SK-N-SH (cell line): Measurements from ENCODE around the gene ACSL1. TPM values are rescaled to one million over a fixed set of nuclear protein-coding genes. Genes with fewer than 3 reads are reported as not detected.

ENCODE experiments used
- CTCF ChIA-PET: fragments of 300-600, 350-600 bp; formaldehyde crosslinking; extraction: SDS; loops from one replicate; lab custom pipeline; 2021; lab: Yijun Ruan, JAX
- POLR2A ChIA-PET: fragments of 350-600 bp; sonication (Branson Sonifier 250); formaldehyde crosslinking; extraction: SDS; loops from one replicate; lab custom pipeline; 2020; ENCODE audit warnings: antibody characterized with exemption, inconsistent platforms; lab: Yijun Ruan, JAX
- DNase-seq: peaks from one replicate; pipeline ENCODE4 v3.0.0; 2012
- H2AFZ ChIP-seq: fragments of 200-600 bp; sonication (generic); 2 replicates; pipeline ENCODE4 v1.8.1; 2016; ENCODE audit warnings: antibody characterized with exemption, mild to moderate bottlenecking, low read depth
- H3F3A ChIP-seq: fragments of 200-600 bp; sonication (generic); replicated peaks from 2 replicates; pipeline ENCODE3; 2016; ENCODE audit warnings: antibody characterized with exemption, mild to moderate bottlenecking; ENCODE audit not compliant: insufficient read depth
- H3K27ac ChIP-seq, 2 experiments: fragments of 200-500 bp in 1 of 2; fragments of 200-600 bp in 1 of 2; sonication (Bioruptor generic) in 1 of 2; sonication (generic), shearing (Covaris generic) in 1 of 2; 2 replicates each; pipeline versions ENCODE4 v1.5.1 to v1.6.1; 2014 to 2016; ENCODE audit warnings: low read depth in 2 of 2, inconsistent platforms in 1 of 2, low read length in 1 of 2, mild to moderate bottlenecking in 1 of 2, mixed read lengths in 1 of 2
- H3K27me3 ChIP-seq: fragments of 200-600 bp; sonication (generic), shearing (Covaris generic); 2 replicates; pipeline ENCODE4 v1.6.1; 2016; ENCODE audit warnings: mixed run types; ENCODE audit not compliant: insufficient read depth
- H3K36me3 ChIP-seq, 2 experiments: fragments of 200-500 bp in 1 of 2; fragments of 200-600 bp in 1 of 2; sonication (Bioruptor generic) in 1 of 2; sonication (generic) in 1 of 2; replicated peaks in 1 of 2; 2 replicates each; pipeline versions ENCODE3 to v1.5.1; 2014 to 2016; ENCODE audit warnings: low read length in 1 of 2, mild to moderate bottlenecking in 1 of 2; ENCODE audit not compliant: insufficient read depth in 2 of 2, control insufficient read depth in 1 of 2
- H3K4me1 ChIP-seq, 2 experiments: fragments of 200-500 bp in 1 of 2; fragments of 200-600 bp in 1 of 2; sonication (Bioruptor generic) in 1 of 2; sonication (generic), shearing (Covaris generic) in 1 of 2; 2 replicates each; pipeline versions ENCODE4 v1.5.1 to v1.6.1; 2014 to 2016; ENCODE audit warnings: low read depth in 1 of 2, low read length in 1 of 2, mixed run types in 1 of 2; ENCODE audit not compliant: insufficient read depth in 2 of 2, control insufficient read depth in 1 of 2
- H3K4me2 ChIP-seq: fragments of 200-600 bp; sonication (generic), shearing (Covaris generic); 2 replicates; pipeline ENCODE4 v1.6.1; 2017; ENCODE audit warnings: mixed run types
- H3K4me3 ChIP-seq, 2 experiments: fragments of 200-500 bp in 1 of 2; fragments of 200-600 bp in 1 of 2; sonication (Bioruptor generic) in 1 of 2; sonication (generic), shearing (Covaris generic) in 1 of 2; 2 replicates each; pipeline versions ENCODE4 v1.5.1 to v1.8.1; 2014 to 2016; ENCODE audit warnings: low read depth in 2 of 2, inconsistent platforms in 1 of 2, low read length in 1 of 2, mild to moderate bottlenecking in 1 of 2, mixed read lengths in 1 of 2, moderate library complexity in 1 of 2
- H3K79me2 ChIP-seq: fragments of 200-600 bp; sonication (generic); 2 replicates; pipeline ENCODE4 v1.8.1; 2017; ENCODE audit warnings: mild to moderate bottlenecking; ENCODE audit not compliant: insufficient read depth
- H3K9ac ChIP-seq: fragments of 200-600 bp; sonication (generic); 2 replicates; pipeline ENCODE4 v1.6.1; 2017; ENCODE audit warnings: mixed run types
- H3K9me2 ChIP-seq: fragments of 200-600 bp; sonication (generic); 2 replicates; pipeline ENCODE4 v1.6.1; 2017; ENCODE audit warnings: mixed run types
- H3K9me3 ChIP-seq: fragments of 200-600 bp; sonication (generic); 2 replicates; pipeline ENCODE4 v1.6.1; 2017; ENCODE audit warnings: mixed run types, mild to moderate bottlenecking, moderate library complexity
- H4K20me1 ChIP-seq: fragments of 200-600 bp; sonication (generic); 2 replicates; pipeline ENCODE4 v1.6.1; 2017; ENCODE audit warnings: mild to moderate bottlenecking, mixed run types; ENCODE audit not compliant: insufficient read depth
- ELF1 ChIP-seq: IDR thresholded peaks from 2 replicates; pipeline ENCODE4 v1.4.0; 2012
- FOSL2 ChIP-seq: IDR thresholded peaks from 2 replicates; pipeline ENCODE4 v1.4.0; 2012; ENCODE audit warnings: low read depth, mild to moderate bottlenecking, moderate library complexity, borderline replicate concordance
- FOXM1 ChIP-seq: IDR thresholded peaks from 2 replicates; pipeline ENCODE4 v1.4.0; 2012; ENCODE audit warnings: low read depth, mild to moderate bottlenecking
- GABPA ChIP-seq: IDR thresholded peaks from 2 replicates; pipeline ENCODE4 v1.4.0; 2012; ENCODE audit warnings: low read depth, mild to moderate bottlenecking
- GATA2 ChIP-seq: sonication (generic); formaldehyde crosslinking; IDR thresholded peaks from 2 replicates; pipeline ENCODE4 v1.5.0; 2020; ENCODE audit warnings: mild to moderate bottlenecking, missing genetic modification reagents
- NRF1 ChIP-seq: IDR thresholded peaks from 2 replicates; pipeline ENCODE4 v1.6.1; 2012; ENCODE audit warnings: low read depth, mild to moderate bottlenecking, low read length
- RCOR1 ChIP-seq: fragments of 150-350 bp; IDR thresholded peaks from 2 replicates; pipeline ENCODE4 v1.6.1; 2017; ENCODE audit warnings: antibody characterized with exemption, low read length
- SMC3 ChIP-seq: IDR thresholded peaks from 2 replicates; pipeline ENCODE4 v1.6.1; 2012; ENCODE audit warnings: low read depth, low read length, improper control_type of control experiment
- TAF1 ChIP-seq: IDR thresholded peaks from 2 replicates; pipeline ENCODE4 v1.6.1; 2012; ENCODE audit warnings: low read depth, mild to moderate bottlenecking, low read length, moderate library complexity, borderline replicate concordance
- TEAD4 ChIP-seq: IDR thresholded peaks from 2 replicates; pipeline ENCODE4 v1.4.0; 2012; ENCODE audit warnings: mild to moderate bottlenecking, borderline replicate concordance; ENCODE audit not compliant: insufficient read depth
- YY1 ChIP-seq: IDR thresholded peaks from 2 replicates; pipeline ENCODE4 v1.4.0; 2012; ENCODE audit warnings: low read depth, mild to moderate bottlenecking
- WGBS: methylation state at CpG from one replicate; pipeline ENCODE4 v1.1.6; 2017; ENCODE audit warnings: low lambda C conversion rate; 5-methylcytosine and 5-hydroxymethylcytosine counted together
- polyA plus RNA-seq, 3 experiments: library from polyadenylated mRNA; depleted of rRNA; stranded (reverse); fragments of >200 nt; gene quantifications; 2 replicates each; pipeline ENCODE4 v1.2.3, GENCODE V29; 2012
- TF ChIP-seq, protein P1 (sequence below): fragments of 200-600 bp; sonication (generic); IDR thresholded peaks from 2 replicates; pipeline ENCODE4 v1.6.1; 2017; ENCODE audit warnings: antibody characterized with exemption, mild to moderate bottlenecking, moderate library complexity
- TF ChIP-seq, protein P2 (sequence below): fragments of 150-350 bp; IDR thresholded peaks from 2 replicates; pipeline ENCODE4 v1.6.1; 2017; ENCODE audit warnings: antibody characterized with exemption, low read length, low read depth, borderline replicate concordance
- TF ChIP-seq, protein P3 (sequence below): IDR thresholded peaks from 2 replicates; pipeline ENCODE4; 2012

ACSL1 gene
- polyA plus RNA-seq, 1 of the 3 experiments (the other 2 are of a cell fraction) = 7.9 TPM

DNA sequence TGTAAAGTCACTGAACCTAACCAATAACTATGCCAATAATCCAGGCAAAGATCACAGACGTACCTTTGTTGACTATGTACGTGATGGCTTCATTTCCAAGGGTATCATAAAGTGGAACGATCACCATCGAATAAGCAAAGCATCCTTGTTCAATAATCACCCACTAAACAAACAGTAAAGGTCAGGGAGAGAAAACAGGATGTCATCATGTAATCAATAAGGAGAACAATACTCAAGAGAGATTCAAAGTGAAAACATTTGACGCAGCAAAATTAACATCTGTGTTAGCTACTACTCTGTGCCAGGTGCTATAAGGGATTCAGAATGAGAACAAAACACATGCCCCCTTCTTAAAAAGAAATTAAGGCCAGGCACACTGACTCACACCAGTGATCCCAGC, 48.9 kb downstream of the ACSL1 start:
- no peaks in the 10 kb centered on the region for H3K9me2 ChIP-seq

DNA sequence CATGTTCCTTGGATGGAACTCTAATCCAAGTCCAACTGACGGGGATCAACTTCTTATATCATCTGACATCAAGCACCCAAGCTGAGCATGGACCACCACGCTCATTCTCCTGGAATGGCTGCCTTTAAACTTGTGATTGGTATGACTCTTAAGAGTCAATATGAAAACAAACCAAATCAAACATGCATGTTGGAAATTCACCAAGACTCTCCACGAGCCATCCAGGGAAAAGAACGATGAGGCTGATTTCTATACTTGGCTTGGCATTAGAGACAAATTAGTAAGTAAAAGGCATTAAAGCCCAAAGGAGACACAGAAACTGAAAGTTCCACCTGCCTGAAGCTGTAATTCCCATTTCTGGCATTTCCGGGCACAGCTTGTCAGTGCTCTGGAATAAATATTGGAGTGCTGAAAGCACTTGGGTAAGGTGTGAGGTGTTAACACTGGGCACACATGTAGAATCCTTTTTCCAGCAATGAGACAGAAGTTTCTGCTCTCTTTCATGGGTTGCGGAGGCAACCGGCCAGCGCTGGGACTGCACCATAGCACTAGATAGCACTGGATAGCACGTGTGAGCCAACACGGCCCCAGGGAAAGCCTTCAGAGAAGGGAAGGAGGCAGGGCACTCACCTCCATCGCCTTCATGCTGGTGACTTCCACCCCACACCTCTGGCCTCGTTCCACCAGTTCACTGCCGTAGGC, 49.8 kb downstream of the ACSL1 start:
- Histone ChIP-seq H2AFZ (no peak overlapping the region), H3K9me2 (no peaks in the 10 kb centered on the region), H3K9ac (no peak overlapping the region), H3K79me2 (no peaks in the 10 kb centered on the region), H3K4me3 (no peak overlapping the region), H3K27ac (no peak overlapping the region), H3F3A (no peaks in the 10 kb centered on the region), H3K9me3 (no peaks in the 10 kb centered on the region), H3K4me1 (peaks cover 0 to 9% of the 10 kb centered on the region in 2 experiments; a peak in 1 of 4 replicates), H3K36me3 (peaks cover 7 to 16% of the 10 kb centered on the region in 2 experiments), H3K4me2 (no peak overlapping the region), H3K27me3 (no peaks in the 10 kb centered on the region), H4K20me1 (no peaks in the 10 kb centered on the region)
- ChIA-PET CTCF (no interaction called here), POLR2A (no interaction called here)
- WGBS = 94% methylated on average over 10 of the region's 13 CpGs
- DNase-seq = no peak
- no peak for TF ChIP-seq GATA2 (CRISPR knock-in tag)
- TF ChIP-seq, protein P1, sequence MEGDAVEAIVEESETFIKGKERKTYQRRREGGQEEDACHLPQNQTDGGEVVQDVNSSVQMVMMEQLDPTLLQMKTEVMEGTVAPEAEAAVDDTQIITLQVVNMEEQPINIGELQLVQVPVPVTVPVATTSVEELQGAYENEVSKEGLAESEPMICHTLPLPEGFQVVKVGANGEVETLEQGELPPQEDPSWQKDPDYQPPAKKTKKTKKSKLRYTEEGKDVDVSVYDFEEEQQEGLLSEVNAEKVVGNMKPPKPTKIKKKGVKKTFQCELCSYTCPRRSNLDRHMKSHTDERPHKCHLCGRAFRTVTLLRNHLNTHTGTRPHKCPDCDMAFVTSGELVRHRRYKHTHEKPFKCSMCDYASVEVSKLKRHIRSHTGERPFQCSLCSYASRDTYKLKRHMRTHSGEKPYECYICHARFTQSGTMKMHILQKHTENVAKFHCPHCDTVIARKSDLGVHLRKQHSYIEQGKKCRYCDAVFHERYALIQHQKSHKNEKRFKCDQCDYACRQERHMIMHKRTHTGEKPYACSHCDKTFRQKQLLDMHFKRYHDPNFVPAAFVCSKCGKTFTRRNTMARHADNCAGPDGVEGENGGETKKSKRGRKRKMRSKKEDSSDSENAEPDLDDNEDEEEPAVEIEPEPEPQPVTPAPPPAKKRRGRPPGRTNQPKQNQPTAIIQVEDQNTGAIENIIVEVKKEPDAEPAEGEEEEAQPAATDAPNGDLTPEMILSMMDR = no peak
- TF ChIP-seq TAF1 = no peak
- no peak for TF ChIP-seq YY1
- TF ChIP-seq SMC3 = no peak
- TF ChIP-seq TEAD4 = no peak
- no peak for TF ChIP-seq FOXM1
- TF ChIP-seq FOSL2 = no peak
- TF ChIP-seq RCOR1 = no peak
- no peak for TF ChIP-seq GABPA
- TF ChIP-seq, protein P2, sequence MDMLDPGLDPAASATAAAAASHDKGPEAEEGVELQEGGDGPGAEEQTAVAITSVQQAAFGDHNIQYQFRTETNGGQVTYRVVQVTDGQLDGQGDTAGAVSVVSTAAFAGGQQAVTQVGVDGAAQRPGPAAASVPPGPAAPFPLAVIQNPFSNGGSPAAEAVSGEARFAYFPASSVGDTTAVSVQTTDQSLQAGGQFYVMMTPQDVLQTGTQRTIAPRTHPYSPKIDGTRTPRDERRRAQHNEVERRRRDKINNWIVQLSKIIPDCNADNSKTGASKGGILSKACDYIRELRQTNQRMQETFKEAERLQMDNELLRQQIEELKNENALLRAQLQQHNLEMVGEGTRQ = no peak
- TF ChIP-seq, protein P3, sequence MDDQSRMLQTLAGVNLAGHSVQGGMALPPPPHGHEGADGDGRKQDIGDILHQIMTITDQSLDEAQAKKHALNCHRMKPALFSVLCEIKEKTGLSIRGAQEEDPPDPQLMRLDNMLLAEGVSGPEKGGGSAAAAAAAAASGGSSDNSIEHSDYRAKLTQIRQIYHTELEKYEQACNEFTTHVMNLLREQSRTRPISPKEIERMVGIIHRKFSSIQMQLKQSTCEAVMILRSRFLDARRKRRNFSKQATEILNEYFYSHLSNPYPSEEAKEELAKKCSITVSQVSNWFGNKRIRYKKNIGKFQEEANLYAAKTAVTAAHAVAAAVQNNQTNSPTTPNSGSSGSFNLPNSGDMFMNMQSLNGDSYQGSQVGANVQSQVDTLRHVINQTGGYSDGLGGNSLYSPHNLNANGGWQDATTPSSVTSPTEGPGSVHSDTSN = no peak

More for the DNA sequence above, 48.9 kb downstream of the ACSL1 start:
- Histone ChIP-seq H4K20me1 (no peaks in the 10 kb centered on the region), H3K4me1 (peaks cover 0 to 9% of the 10 kb centered on the region in 2 experiments; a peak in 1 of 4 replicates), H3K36me3 (peaks cover 7 to 16% of the 10 kb centered on the region in 2 experiments)
- ChIA-PET POLR2A (no interaction called here), CTCF (no interaction called here)
- WGBS = 100% methylated on average over 5 of the region's 5 CpGs
- TF ChIP-seq ELF1 = no peak
- TF ChIP-seq NRF1 = no peak
- TF ChIP-seq YY1 = no peak
- no peak for TF ChIP-seq GABPA
- TF ChIP-seq, all 33 proteins: peak for 0
- no peak overlapping the region for H3K27ac ChIP-seq
- H2AFZ ChIP-seq = no peak overlapping the region
- no peak overlapping the region for H3K4me2 ChIP-seq
- no peak overlapping the region for H3K9ac ChIP-seq
- no peak for DNase-seq
- no peak overlapping the region for H3K4me3 ChIP-seq
- no peaks in the 10 kb centered on the region for H3K79me2 ChIP-seq
- no peaks in the 10 kb centered on the region for H3K27me3 ChIP-seq
- H3F3A ChIP-seq = no peaks in the 10 kb centered on the region
- no peaks in the 10 kb centered on the region for H3K9me3 ChIP-seq
